Measurements from ENCODE around the gene TSC22D2.

Gene TSC22D2

GRCh38 chr3:150419959-150420358 lies 11.9 kb downstream of the TSC22D2 start:
- TF ChIP-seq CTCF (IDR thresholded peaks at IDR 0.05; ENCODE audit: insufficient read depth, low read length, missing control alignments): no peak
- ChIA-PET POLR2A (no interaction called here), CTCF (no interaction called here)
- no peak for DNase-seq (ENCODE audit: low read depth, low spot score)
- no peak overlapping the region for H3K4me3 ChIP-seq (ENCODE audit: low read depth, low read length)

GRCh38 chr3:150421256-150421655 lies 13.2 kb downstream of the TSC22D2 start:
- no peak overlapping the region for H3K4me3 ChIP-seq (ENCODE audit: low read depth, low read length)
- CTCF ChIA-PET: interaction anchor here (1.2 kb wide), 1 partner anchor 74 kb away, joined by 5 read pairs; no protein-coding TSS in a partner anchor
- DNase-seq (ENCODE audit: low read depth, low spot score): no peak
- POLR2A ChIA-PET: no interaction called here
- TF ChIP-seq CTCF (IDR thresholded peaks at IDR 0.05; ENCODE audit: insufficient read depth, low read length, missing control alignments): no peak

- CTCF ChIA-PET: interaction anchor here (0.6 to 0.9 kb wide), 2 partner anchors 11 to 73 kb away, joined by 3 read pairs; no protein-coding TSS in a partner anchor
Measured at GRCh38 chr3:150421799-150422548, 13.9 kb downstream of the TSC22D2 start.

GRCh38 chr3:150422907-150423306 lies 14.8 kb downstream of the TSC22D2 start:
- TF ChIP-seq CTCF (IDR thresholded peaks at IDR 0.05; ENCODE audit: insufficient read depth, low read length, missing control alignments): no peak
- H3K4me3 ChIP-seq (ENCODE audit: low read depth, low read length): no peak overlapping the region
- ChIA-PET POLR2A (no interaction called here), CTCF (interaction anchor here (0.6 to 0.9 kb wide), 2 partner anchors 11 to 72 kb away, joined by 3 read pairs; no protein-coding TSS in a partner anchor)
- no peak for DNase-seq (ENCODE audit: low read depth, low spot score)

More at GRCh38 chr3:150421799-150422548, 13.9 kb downstream of the TSC22D2 start:
- DNase-seq (ENCODE audit: low read depth, low spot score): no peak
- H3K4me3 ChIP-seq (ENCODE audit: low read depth, low read length): no peak overlapping the region
- POLR2A ChIA-PET: no interaction called here
- TF ChIP-seq CTCF (IDR thresholded peaks at IDR 0.05; ENCODE audit: insufficient read depth, low read length, missing control alignments): no peak

- CTCF ChIA-PET: interaction anchor here (1.3 to 1.8 kb wide), 2 partner anchors 73 to 196 kb away, joined by 3 to 5 read pairs; no protein-coding TSS in a partner anchor
- POLR2A ChIA-PET: interaction anchor here (0.6 kb wide), 1 partner anchor 18 kb away, joined by 3 read pairs; no protein-coding TSS in a partner anchor
- no peak for TF ChIP-seq CTCF (IDR thresholded peaks at IDR 0.05; ENCODE audit: insufficient read depth, low read length, missing control alignments)
- no peak overlapping the region for H3K4me3 ChIP-seq (ENCODE audit: low read depth, low read length)
- no peak for DNase-seq (ENCODE audit: low read depth, low spot score)
Measured at GRCh38 chr3:150423761-150424160, 15.7 kb downstream of the TSC22D2 start.

GRCh38 chr3:150426292-150426691 lies 18.2 kb downstream of the TSC22D2 start:
- ChIA-PET CTCF (interaction anchor here (0.9 to 2.0 kb wide), 3 partner anchors 8 to 14 kb away, joined by 4 to 6 read pairs (median 6); no protein-coding TSS in a partner anchor), POLR2A (interaction anchor here (0.6 kb wide), 1 partner anchor 190 kb away, joined by 3 read pairs; no protein-coding TSS in a partner anchor)
- no peak overlapping the region for H3K4me3 ChIP-seq (ENCODE audit: low read depth, low read length)
- no peak for TF ChIP-seq CTCF (IDR thresholded peaks at IDR 0.05; ENCODE audit: insufficient read depth, low read length, missing control alignments)
- DNase-seq (ENCODE audit: low read depth, low spot score): no peak

Measured in AG04449 (cell line).